Fibroblast of skin of right quadriceps (primary cell): ENCODE measurements around the gene TEX264.

ENCODE experiments used
- DNase-seq: peaks from one replicate; pipeline ENCODE4 v3.0.0-alpha.2; 2013

Gene TEX264

DNA sequence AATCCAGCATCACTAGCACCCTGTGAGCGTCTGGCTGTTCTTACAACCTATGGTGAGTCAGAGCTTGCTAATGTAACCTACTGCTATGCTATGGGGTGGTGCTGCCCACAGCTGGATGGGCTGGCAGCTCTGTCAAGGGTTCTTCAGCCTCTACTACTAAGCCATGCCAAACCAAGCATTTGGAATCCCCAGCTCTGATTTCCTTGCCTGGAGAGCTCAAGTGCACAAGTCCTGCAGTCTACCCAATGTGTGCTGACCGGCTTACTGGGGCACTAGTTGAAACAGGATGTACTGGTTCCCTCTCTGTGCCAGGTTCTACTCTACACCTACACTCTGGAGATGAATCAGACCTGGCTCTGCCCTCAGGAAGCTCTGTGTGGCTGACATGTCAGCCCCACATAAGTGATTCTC, 4.2 kb downstream of the TEX264 start:
- DNase-seq = no peak

DNA sequence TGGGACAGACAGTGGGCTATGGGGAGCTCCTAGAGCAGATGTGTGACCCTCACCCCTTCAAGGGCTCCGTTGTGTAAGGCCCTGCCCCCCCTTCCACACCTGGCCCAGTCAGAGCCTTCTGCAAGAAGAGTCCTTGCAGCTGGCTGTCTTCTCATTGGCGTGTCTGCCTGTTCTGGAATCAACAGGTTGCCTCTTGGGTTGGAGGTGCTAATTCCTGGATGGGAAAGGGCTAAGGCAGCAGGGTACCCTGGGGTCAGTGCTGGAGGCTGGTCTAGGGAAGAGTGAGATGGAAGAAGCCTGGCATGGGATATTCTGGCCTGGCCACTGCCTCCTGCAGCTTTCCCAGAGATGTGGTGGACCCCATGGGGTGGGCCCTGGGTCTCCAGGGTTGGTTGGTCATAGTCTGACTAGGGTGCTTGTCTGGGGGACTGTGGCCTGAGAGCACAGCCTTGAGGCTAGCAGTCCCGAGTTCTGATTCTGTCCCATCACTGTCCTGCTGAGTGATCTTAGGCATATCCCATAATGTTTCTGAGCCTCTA, 5.1 kb downstream of the TEX264 start:
- DNase-seq = no peak

DNA sequence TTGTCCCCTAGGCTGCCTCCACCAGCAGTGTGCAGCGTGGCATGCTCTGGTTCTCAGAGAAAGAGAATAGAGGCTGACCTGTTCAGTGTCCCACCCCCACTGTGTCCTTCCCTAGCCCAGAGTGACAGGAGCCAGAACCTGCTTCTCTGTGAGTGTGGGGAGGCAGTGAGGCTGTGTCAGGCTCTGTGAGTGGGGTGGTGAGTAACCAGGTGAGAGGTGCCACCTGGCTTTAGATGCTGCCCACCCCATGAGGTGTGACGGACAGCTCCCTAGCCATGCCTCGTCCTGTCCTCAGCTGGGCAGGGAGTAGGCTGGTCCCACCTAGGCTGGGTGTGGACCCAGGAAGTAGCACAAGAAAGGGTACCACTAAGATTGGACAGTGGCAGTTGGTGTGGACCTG, 6.3 kb downstream of the TEX264 start:
- no peak for DNase-seq

DNA sequence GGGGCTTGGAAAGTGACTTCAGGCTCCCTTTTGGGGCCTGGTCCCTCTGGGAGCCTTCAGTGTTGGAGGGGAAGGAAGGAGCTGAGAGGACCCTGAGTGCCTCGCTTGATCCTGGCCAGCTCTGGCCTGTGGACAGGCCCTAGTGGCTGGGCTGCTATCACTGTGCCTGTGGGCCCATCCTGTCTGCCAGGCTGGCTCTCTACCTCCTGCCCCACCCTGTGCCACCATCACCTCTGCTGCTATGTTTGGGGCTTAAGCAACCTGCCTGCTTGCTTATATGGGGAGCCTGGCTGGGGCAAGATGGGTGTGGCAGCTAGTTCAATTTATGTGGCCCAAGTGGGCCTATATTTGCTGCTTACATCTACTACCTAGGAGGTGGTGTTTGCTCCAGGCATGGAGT, 7.1 kb downstream of the TEX264 start:
- DNase-seq = no peak

DNA sequence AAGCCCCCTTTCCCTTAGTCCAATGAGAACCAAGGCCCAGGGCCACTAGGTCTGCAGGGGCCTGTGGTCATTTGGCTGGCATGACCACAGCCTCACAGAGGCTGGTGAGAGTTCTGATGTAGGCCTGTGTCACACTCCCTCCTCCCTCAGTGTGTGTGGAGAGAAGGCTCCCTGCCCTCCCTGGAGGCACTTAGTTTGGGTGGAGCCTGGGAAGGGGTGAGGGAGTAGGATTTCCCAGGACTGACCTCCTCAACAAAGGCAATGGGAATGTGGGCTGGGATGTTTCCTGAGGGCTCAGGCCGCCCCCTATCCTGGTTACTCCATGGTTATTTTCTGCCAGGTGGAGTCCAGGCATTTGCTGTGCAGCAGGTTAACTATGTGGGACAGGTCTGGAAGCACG, 7.6 kb downstream of the TEX264 start:
- DNase-seq = no peak

DNA sequence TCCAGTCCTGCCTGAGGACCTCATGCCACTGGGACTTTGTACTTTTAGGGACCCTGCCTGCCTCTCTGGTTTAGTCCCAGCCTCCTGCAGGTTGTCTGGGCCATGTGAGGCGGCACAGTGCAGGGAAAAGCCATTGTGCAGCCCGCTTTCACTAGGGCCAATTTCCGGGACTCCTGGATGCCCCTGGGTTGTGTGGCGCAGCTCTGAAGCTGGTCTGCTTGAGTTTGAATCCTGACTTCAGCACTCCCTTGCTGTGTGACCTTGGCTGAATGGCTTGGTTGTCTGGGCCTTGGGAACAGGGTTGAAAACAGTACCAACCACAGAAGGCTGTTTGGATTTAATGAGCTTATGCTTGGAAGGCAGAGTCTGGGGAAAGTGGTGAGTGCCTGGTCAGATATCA, 8.3 kb downstream of the TEX264 start:
- DNase-seq = no peak

DNA sequence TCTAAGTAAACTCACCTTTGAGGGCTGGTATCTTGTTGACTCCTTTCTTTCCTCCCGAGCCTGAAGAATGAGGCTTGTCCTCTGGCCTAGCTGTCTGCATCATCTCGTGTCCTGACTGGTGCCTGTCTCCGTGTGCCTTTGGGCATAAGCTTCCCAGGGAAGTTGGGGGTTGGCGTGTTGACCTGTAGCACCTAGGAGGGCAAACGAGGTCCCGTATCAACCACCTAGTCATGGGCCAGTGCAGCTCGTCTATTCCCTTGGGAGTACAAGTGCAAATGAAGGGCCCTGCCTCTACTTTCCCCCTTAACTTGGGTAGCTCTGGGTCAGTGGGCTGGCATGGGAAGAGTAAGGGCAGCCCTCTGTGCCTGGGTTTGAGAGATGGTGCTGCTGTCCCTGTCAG, 8.7 kb downstream of the TEX264 start:
- no peak for DNase-seq

DNA sequence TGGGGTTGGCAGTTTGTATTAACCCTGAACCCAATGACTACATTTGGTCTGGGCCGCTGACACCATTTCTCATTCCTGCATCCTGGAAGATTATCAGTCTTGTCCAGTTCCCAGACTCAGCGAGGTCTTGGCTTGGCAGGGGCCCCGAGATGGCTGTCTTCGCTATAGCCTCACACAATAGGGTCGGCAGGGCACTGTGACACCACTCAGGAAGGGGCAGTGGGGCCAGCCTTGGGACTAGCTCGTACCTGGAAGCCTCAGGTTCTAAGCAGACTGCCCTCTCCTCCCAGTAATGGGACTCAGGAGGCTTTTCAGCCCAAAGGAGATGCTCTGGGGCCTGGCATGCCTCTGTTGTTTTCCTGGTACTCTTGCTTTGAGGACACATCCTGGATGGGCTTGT, 9.1 kb downstream of the TEX264 start:
- no peak for DNase-seq

DNA sequence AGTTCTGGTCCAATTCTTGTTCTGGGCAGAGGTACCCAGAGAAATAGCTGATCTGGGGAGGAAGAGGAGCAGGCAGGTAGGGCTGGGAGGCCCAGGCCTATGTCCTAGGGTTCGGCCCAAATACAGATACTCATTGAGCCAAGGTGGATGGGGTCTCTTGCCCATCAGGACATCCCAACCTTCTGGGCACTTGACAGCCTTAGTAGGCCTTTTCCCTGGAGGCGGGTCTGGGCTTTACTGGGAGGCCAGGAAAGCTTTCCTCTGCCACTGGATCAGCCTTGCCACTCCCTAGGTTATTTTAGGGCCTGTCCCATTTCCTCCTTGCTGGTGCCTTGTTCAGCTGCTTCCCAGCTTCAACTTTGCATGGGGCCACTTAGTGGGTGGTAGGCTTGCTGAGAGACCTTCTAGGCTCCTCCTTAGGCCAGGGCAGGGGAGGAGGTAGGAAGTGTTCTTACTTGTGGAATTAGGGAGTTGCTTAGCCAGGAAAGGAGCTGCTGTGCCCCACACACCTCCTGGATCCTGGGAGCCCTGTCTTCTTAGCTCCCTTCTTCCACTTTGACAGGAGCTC, 9.7 kb downstream of the TEX264 start:
- DNase-seq = no peak

DNA sequence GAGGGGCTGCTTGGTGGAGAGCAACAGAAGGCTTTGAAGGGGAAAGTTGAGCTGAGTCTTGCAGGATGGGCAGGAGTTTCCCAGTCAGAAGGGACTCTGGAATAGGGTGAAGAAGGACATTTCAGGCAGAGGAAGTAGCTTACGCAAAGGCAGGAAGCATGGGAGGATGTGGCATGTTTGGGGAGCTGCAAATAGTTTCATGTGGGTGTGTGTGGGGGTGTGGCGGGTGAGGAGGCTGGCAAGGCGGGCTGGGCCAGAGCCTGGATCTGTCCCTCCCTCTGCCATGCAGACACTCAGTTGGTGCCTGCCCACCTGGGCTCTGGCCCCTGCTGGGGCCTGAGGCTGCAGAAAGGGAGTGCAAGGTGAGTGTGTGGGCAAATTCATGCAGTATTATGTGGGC, 10.4 kb downstream of the TEX264 start:
- no peak for DNase-seq

DNA sequence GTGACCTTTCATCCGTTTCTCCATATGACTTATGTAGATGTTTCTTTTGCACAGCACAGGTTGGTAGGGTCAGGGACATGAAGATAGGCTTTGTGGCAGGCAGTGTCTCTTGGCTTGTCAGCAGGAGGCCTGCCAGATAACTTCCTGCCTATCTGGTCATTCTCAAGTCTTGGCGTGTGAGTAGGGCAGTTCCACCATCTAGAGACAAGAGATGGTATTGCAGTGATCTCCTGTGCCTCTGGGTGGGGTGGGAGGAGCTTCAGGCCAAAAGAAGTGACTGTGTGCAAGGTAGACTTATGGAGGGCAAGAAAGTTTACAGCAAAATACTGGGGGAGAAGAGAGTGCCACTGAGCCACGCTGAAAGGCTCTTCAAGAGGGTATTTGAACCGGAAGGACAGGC, 11.0 kb downstream of the TEX264 start:
- DNase-seq = peak; percentile 82

DNA sequence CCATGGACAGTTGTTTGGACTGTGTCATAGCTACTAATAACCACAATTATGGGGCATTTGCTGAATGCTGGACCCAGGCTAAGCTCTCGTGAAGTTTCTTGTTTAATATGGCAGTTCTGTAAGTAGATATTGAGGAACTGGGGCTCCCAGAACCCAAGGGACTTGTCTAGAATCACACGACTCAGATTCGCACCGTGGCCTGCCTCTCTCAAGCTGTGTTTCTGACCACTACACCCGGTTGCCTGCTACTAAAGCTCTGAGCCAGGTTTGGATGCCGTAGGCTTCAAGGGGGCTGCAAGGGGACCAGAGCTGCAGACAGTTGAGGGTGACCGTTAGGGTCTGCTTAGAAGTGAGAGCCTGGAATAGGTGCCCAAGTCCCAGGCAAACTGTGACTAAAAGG, 11.5 kb downstream of the TEX264 start:
- DNase-seq = no peak

DNA sequence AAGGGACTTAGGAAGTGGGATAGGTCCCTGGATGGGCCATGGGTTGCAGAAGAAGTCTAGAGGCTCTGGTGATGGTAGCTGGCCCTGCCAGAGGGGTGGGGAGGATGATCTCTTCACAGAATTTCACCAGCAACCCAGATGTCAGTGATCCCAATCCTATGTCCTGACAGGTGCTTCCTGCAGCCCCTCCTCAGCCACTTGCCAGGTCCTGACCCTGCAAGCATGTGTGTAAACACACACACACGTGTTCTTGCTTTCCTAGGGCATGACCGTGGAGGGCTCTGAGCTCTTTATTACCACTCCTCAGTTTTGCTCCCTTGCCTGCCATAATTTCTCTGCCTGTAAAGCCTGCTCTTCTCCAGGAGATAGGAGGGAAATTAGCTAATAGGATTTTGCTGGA, 12.5 kb downstream of the TEX264 start:
- DNase-seq = no peak

DNA sequence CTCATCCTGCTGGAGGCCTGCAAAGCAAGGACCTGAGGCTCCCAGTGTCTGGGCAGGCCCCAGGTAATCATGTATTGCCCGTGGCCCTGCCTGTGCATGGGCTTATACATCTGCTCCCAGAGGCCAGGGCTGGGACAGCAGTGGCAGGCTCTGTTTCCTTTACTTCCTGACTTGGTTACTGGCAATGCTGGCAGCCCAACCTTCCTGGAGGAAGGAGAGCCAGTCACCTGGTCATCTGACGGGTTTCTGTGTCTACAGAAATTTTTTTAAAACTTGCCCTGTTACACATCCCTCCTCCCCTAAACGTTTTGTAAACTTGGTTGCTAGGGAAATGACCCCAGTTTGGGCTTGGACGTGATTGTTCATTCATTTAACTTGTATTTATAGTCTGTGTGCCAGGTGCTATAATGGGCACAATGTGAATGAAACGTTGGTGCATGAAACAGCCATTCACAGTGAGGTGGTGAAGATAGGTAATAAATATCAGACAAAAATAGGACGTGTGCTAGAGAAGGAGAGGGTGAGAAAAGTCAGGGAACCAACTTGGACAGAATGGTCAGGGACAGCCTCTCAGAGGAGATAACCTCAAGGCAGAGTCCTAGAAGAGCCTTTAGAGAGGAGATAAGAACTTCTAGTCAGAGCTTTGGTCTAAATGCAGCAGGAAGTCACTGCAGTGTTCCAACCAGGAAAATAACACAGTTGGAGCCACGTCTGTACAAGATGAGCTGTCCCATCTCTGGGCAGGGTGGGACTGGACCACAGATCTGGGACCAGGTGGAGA, 14.1 kb downstream of the TEX264 start:
- DNase-seq = no peak

DNA sequence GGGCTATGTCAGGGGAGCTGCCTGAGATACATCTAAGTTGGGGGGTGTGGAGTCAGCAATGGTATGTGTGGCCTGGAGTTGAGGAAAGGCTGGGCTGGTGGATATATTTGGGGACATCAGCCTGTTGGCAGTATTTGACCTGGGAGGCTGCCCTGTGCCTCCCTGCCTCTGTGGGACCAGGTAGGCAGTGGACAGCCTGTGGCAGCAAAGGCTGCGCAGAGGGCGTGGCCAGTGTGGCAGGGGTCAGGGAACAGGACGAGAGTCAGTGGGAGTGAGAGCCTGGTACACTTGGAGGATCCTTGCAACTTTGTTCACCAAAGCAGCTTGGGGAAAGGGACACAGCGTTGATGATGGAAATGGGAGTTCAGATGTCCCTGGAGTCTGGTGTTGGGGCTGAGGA, 15.0 kb downstream of the TEX264 start:
- no peak for DNase-seq

DNA sequence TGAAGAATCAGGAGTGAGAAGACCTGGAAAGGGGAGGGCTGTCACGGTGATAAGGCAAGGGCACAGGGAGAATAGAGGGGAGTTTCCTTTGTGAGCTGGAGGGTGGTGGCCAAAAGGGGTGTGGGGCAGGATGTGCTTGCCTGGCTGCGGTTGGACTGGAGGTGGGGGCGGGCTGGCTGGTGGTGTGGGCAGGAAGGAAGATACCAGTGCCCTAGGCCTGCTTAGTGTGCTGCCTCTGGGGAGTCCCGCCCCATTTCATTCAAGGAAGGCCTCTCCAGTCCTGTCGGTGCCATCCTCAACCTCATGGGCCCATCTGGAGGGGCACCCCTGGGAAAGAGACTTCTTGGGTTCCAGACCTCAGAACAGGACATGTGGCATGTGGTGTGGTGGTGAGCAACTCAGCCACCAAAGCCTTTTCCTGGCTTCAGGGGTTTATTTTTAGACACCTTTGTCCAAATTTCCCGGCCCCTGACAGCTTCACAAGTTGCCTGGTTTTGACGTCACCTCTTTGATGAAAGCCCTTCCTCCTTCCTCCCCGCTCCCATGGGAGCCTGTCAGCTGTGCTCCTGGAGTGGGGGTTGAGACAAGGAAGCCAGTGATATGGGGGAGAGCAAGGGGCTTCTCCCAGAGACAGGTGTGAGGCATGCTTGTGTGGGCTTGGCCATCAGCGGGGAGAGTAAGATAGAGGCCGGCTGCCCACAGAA, 15.6 kb downstream of the TEX264 start:
- peak; percentile 31 for DNase-seq

DNA sequence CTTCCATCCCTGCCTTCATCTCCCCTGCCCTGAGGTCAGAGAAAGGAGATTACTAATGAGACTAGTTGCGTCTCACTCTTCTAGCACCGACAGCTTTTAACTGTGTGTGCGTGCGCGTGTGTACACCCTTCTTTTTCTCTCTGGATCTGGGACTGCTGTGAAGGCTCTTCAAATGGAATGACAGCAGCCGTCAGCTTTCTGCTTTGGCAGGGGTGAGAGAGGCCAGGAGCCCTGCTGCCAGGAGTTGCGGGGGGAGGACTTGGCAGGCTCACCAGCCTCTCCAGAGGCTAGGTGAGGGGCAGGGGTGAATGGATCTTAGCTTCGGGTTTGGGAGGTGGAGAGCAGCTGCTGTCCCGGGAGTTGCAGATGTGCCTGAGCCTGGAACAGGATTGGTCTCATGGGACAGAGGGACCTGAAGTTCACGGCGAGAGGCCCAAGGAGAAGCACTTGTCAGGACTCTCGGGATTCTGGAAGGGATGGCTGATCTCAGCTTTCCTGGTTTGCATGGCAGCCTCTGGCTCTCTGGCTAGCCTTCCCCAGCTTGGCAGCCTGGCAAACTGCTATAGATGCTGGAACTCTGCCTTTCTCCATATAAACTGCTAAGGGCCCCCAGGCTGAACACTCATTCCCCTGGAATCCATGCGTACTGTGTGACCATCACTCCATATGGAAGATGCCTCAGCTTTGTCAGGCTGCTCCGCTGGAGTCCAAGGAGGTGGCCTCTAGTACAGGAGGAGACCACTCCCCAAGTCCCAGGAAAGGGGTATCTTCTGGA, 16.6 kb downstream of the TEX264 start:
- DNase-seq = peak; percentile 39

DNA sequence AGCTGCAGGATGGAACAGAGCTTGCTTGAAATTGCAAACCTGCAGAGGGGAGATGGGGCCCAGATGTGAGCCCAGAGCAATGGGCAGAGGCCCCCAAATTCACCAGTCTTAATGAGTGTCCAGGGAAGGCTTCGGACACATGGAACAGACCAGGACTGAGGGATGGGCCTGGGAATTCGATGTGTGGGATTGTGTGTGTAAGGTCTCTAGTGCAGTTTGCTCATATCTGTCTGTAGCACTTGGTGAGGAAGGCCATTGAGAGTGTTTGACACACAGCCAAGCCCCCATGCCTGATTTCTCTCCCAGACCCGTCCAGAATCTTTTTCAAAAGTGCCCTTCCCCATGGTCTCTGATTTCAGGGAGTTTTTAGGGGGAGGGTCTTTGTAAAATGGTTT, 17.2 kb downstream of the TEX264 start:
- no peak for DNase-seq

DNA sequence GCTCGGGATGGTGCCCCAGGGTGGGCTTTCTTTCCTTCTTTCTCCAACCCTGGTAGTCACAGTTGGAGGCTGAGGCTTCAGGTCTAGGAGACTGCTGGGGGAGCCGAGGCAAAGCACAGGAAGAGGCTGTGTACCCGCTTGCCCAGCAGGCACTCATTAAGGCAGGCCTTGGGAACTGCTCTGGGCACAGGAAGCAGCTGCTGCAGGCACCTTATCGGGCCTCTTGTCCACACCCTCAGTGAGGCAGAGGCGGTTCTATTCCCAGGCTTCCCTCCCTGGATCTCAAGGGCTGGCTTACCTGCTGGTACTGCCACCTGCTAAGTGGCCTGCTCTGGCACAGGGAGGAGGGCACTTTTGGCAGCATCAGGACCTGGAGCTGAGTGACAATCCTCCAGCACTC, 20.0 kb downstream of the TEX264 start:
- DNase-seq = no peak

DNA sequence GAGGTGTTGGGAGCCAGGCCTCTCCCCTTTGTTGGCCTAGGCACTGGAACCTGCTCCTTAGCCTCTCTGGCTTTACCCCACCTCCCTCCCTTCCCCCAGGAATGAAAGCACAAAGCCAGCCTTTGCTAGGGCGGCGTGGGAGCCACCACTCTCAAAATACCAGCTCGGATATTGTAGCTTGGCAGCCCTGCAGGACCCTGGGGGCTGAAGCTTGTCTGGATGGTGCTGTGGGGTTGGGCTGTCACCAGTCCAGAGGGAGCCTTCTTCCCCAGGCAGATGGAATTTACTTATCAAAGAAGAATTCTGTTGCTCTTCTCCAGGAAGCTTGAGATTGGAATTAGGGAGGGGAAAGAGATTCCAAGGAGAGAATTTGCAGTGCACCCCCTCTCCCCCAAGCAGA, 20.9 kb downstream of the TEX264 start:
- DNase-seq = no peak

DNA sequence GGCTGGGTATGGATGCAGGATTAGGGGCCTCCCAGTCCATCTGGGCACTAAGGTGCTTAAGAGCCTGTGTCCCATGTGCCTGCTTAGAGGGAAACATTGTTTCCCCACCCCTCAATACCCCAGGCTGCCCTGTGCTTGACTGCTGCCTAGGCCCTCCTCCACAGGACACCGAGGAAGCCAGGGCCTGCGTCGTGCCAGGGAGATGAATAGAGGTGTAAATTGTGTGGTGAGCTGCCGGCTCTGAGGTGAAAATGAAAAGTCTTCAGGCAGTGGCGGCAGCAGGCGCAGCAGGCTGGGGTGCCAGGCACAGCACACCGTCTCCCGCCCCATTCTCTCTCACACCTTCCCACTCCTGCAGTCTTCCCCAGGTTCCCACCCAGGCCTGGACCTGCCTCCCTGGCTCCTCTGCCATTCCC, 21.9 kb downstream of the TEX264 start:
- no peak for DNase-seq

DNA sequence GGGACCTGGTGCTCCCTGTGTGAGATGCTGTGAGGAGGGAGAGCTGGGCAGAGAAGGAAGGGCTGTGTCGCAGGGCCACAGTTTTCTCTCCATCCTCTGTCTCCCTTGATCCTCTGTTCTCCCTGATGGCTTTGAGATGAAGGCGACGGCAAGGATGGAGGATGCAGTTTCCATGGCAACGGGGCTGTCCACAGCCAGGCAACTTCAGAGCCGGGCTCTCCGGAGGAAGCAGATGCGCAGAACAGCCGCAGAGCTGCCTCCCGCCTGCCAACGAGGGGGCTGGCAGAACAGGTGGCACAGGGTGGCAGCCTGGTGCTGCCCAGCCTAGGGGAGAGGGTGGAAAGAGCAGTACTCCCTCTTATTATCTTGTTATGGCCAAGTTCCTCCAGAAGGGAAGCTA, 25.9 kb downstream of the TEX264 start:
- no peak for DNase-seq

DNA sequence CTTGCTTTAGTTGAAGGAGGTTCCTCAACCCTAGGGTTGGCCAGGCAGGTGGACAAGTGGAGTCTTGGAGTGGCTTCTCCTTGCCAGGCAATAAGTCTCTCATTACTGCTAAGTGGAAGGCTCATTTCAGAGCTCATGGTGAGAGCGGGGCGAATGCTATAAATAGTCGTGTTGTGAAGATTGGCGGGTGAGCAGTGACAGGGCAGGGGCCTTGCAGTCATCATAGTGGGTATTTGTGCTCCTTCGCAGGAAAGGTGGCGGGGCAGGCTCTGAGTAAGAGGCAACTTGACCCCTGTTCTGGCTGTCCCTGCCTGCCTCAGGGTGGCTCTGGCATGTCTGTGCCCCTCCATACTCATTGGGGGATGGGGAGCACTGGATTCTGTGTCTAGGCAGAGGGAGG, 27.2 kb downstream of the TEX264 start:
- no peak for DNase-seq
